ENCODE data around the gene ADORA2A.

The ADORA2A gene

GRCh38 chr22:24435861-24436371, 8.5 kb downstream of the ADORA2A start:
- Histone ChIP-seq H3K4me1 (ENCODE audit: low read depth, poor library complexity, severe bottlenecking) (peaks cover 77% of the 10 kb centered on the region), H2AFZ (ENCODE audit: low read depth) (no peak overlapping the region), H3K4me3 (IDR thresholded peaks at IDR 0.05; ENCODE audit: insufficient read depth, low read depth, low read length) (no peak overlapping the region), H3K27ac (peak overlapping the region; percentile 100), H3K79me2 (ENCODE audit: insufficient read depth, low read depth) (peaks cover 66% of the 10 kb centered on the region), H3K9ac (no peak overlapping the region; the same call in 1 of the 2 replicates), H3K27me3 (ENCODE audit: insufficient read depth, low read depth) (no peaks in the 10 kb centered on the region), H3K4me2 (peak overlapping the region; percentile 99), H4K20me1 (ENCODE audit: insufficient read depth) (no peaks in the 10 kb centered on the region), H3K36me3 (ENCODE audit: insufficient read depth) (no peaks in the 10 kb centered on the region)
- TF ChIP-seq CTCF (conservative IDR thresholded peaks at IDR 0.05; ENCODE audit: low read depth, low read length) = no peak

GRCh38 chr22:24436553-24436952, 9.2 kb downstream of the ADORA2A start:
- Histone ChIP-seq H3K4me1 (ENCODE audit: low read depth, poor library complexity, severe bottlenecking) (peaks cover 71% of the 10 kb centered on the region), H3K36me3 (ENCODE audit: insufficient read depth) (no peaks in the 10 kb centered on the region), H3K4me2 (peak overlapping the region; percentile 99; the same call in 1 of the 2 replicates), H3K27ac (peak overlapping the region; percentile 100), H3K27me3 (ENCODE audit: insufficient read depth, low read depth) (no peaks in the 10 kb centered on the region), H3K9ac (no peak overlapping the region; the same call in 1 of the 2 replicates), H3K4me3 (IDR thresholded peaks at IDR 0.05; ENCODE audit: insufficient read depth, low read depth, low read length) (no peak overlapping the region), H3K79me2 (ENCODE audit: insufficient read depth, low read depth) (peaks cover 60% of the 10 kb centered on the region), H2AFZ (ENCODE audit: low read depth) (no peak overlapping the region), H4K20me1 (ENCODE audit: insufficient read depth) (no peaks in the 10 kb centered on the region)
- no peak for TF ChIP-seq CTCF (conservative IDR thresholded peaks at IDR 0.05; ENCODE audit: low read depth, low read length)

DNA sequence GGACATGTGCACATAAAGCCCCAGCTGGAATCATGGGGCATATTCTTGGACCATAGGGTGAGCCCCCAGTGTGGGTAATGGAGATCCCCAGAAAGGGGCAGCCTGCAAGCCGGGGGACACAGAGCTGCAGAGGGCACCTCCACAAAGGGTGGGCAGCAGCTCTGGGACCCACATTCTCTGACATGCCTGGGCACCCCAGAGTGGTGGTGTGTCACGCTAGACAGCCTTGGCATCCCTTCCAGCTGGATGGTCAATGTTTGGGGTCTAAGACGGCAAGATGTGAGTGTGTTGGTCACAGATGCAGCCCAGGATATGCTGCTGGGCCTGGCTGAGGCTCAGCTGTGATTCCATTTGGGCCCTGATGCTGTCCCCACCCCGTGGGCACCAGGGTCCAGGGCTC, 9.7 kb downstream of the ADORA2A start:
- peak overlapping the region; percentile 36; the same call in 1 of the 2 replicates for H3K27ac ChIP-seq
- H3K79me2 ChIP-seq (ENCODE audit: insufficient read depth, low read depth) = peaks cover 54% of the 10 kb centered on the region
- H3K4me3 ChIP-seq (IDR thresholded peaks at IDR 0.05; ENCODE audit: insufficient read depth, low read depth, low read length) = no peak overlapping the region
- H4K20me1 ChIP-seq (ENCODE audit: insufficient read depth) = no peaks in the 10 kb centered on the region
- no peaks in the 10 kb centered on the region for H3K36me3 ChIP-seq (ENCODE audit: insufficient read depth)
- H2AFZ ChIP-seq (ENCODE audit: low read depth) = no peak overlapping the region
- H3K4me1 ChIP-seq (ENCODE audit: low read depth, poor library complexity, severe bottlenecking) = peaks cover 65% of the 10 kb centered on the region
- H3K4me2 ChIP-seq = peak overlapping the region; percentile 99
- no peaks in the 10 kb centered on the region for H3K27me3 ChIP-seq (ENCODE audit: insufficient read depth, low read depth)
- no peak for TF ChIP-seq CTCF (conservative IDR thresholded peaks at IDR 0.05; ENCODE audit: low read depth, low read length)
- H3K9ac ChIP-seq = no peak overlapping the region; the same call in 1 of the 2 replicates

- Histone ChIP-seq H3K4me2 (peak overlapping the region; percentile 14), H2AFZ (ENCODE audit: low read depth) (no peak overlapping the region), H4K20me1 (ENCODE audit: insufficient read depth) (no peaks in the 10 kb centered on the region), H3K9ac (no peak overlapping the region; the same call in 1 of the 2 replicates), H3K36me3 (ENCODE audit: insufficient read depth) (no peaks in the 10 kb centered on the region), H3K27ac (peak overlapping the region; percentile 36; the same call in 1 of the 2 replicates), H3K79me2 (ENCODE audit: insufficient read depth, low read depth) (peaks cover 47% of the 10 kb centered on the region), H3K27me3 (ENCODE audit: insufficient read depth, low read depth) (no peaks in the 10 kb centered on the region), H3K4me3 (IDR thresholded peaks at IDR 0.05; ENCODE audit: insufficient read depth, low read depth, low read length) (no peak overlapping the region), H3K4me1 (ENCODE audit: low read depth, poor library complexity, severe bottlenecking) (peaks cover 58% of the 10 kb centered on the region)
- 0 out of 2 replicates have a peak, but pooled peaks have one; percentile 23 for TF ChIP-seq CTCF (conservative IDR thresholded peaks at IDR 0.05; ENCODE audit: low read depth, low read length)
Observed at GRCh38 chr22:24437741-24438328, 10.4 kb downstream of the ADORA2A start.

Data from KMS-11 (cell line).